NCI-H774 (cell line): Measurements from ENCODE around the gene PLEKHA5.
A peak's percentile ranks its signal among the peaks of the same experiment; 100 is the strongest.
"Not testable (repeated sequence)": the region's sequence is repeated elsewhere in the genome, so short reads cannot be mapped to it uniquely, and the experiment has no call there.

Source experiments
- DNase-seq: peaks from one replicate; lab custom pipeline; 2025; lab: John Stamatoyannopoulos, UW

PLEKHA5 gene

GRCh38 chr12:19129486-19130223 is at the start of gene PLEKHA5:
TSS of gene PLEKHA5 (plus strand) at chr12:19129733. CDS start at chr12:19129800, 67 bp downstream.
- DNase-seq: peak; percentile 80

GRCh38 chr12:19080918-19081317 is 48.6 kb upstream of the PLEKHA5 start:
- DNase-seq: no peak

- DNase-seq: no peak
These were observed 47.1 kb upstream of the PLEKHA5 start for GRCh38 chr12:19082365-19082911.

GRCh38 chr12:19084547-19084946 is 45.0 kb upstream of the PLEKHA5 start:
- no peak for DNase-seq

- no peak for DNase-seq
These were observed 44.4 kb upstream of the PLEKHA5 start for GRCh38 chr12:19085090-19085489.

- DNase-seq: no peak
These were observed 40.9 kb upstream of the PLEKHA5 start for GRCh38 chr12:19088606-19089005.

GRCh38 chr12:19092482-19092881 is 37.1 kb upstream of the PLEKHA5 start:
- not testable (repeated sequence) for DNase-seq

GRCh38 chr12:19093218-19093617 is 36.3 kb upstream of the PLEKHA5 start:
- DNase-seq: no peak

- no peak for DNase-seq
These were observed 34.2 kb upstream of the PLEKHA5 start for GRCh38 chr12:19095331-19095730.

GRCh38 chr12:19095756-19096480 is 33.6 kb upstream of the PLEKHA5 start:
- no peak for DNase-seq

GRCh38 chr12:19105463-19105862 is 24.1 kb upstream of the PLEKHA5 start:
- DNase-seq: no peak

- DNase-seq: no peak
These were observed 21.8 kb upstream of the PLEKHA5 start for GRCh38 chr12:19107750-19108149.

- no peak for DNase-seq
These were observed 19.2 kb upstream of the PLEKHA5 start for GRCh38 chr12:19110221-19110940.

GRCh38 chr12:19113464-19113863 is 16.1 kb upstream of the PLEKHA5 start:
- DNase-seq: no peak

GRCh38 chr12:19115285-19115684 is 14.2 kb upstream of the PLEKHA5 start:
- DNase-seq: no peak

GRCh38 chr12:19119440-19119839 is 10.1 kb upstream of the PLEKHA5 start:
- DNase-seq: no peak

GRCh38 chr12:19120795-19121194 is 8.7 kb upstream of the PLEKHA5 start:
- DNase-seq: no peak

GRCh38 chr12:19121449-19122018 is 8.0 kb upstream of the PLEKHA5 start:
- DNase-seq: no peak

GRCh38 chr12:19125325-19125724 is 4.2 kb upstream of the PLEKHA5 start:
- no peak for DNase-seq

- no peak for DNase-seq
These were observed 2.3 kb upstream of the PLEKHA5 start for GRCh38 chr12:19127270-19127669.

GRCh38 chr12:19128485-19128884 is 1.0 kb upstream of the PLEKHA5 start:
- no peak for DNase-seq

- no peak for DNase-seq
These were observed 429 bp upstream of the PLEKHA5 start for GRCh38 chr12:19129122-19129485.
